Stomach (tissue), 4 donors: Measurements from ENCODE around the gene FLAD1.

Experiments
- CTCF ChIP-seq, 7 experiments: fragments of 450-650 bp in 4 of 7; fragments of 200-600 bp in 3 of 7; sonication (generic) in 3 of 7; IDR thresholded peaks; one replicate each; pipeline ENCODE4 v1.5.1; 2016 to 2019; ENCODE audit warnings: antibody characterized with exemption in 7 of 7, control low read depth in 2 of 7, mild to moderate bottlenecking in 1 of 7
- EP300 ChIP-seq: sonication (generic); formaldehyde crosslinking; IDR thresholded peaks from one replicate; pipeline ENCODE4 v1.6.1; 2017; ENCODE audit warnings: antibody characterized with exemption
- POLR2A ChIP-seq, 4 donors: fragments of 450-650 bp; IDR thresholded peaks; one replicate each; pipeline ENCODE4 v1.6.1; 2016; ENCODE audit warnings: antibody characterized with exemption in 4 of 4, control low read depth in 2 of 4, mild to moderate bottlenecking in 1 of 4, moderate library complexity in 1 of 4
- POLR2AphosphoS5 ChIP-seq, 3 donors: sonication (generic); formaldehyde crosslinking; IDR thresholded peaks; one replicate each; pipeline ENCODE4 v1.6.1; 2016; ENCODE audit warnings: antibody characterized with exemption in 3 of 3

- TF ChIP-seq EP300 (no peak), CTCF (IDR thresholded peaks at IDR 0.05) (no peak), POLR2AphosphoS5 (IDR thresholded peaks at IDR 0.05) (no peak), POLR2A (IDR thresholded peaks at IDR 0.05) (no peak)
Measured at GRCh38 chr1:154948079-154948478, 35.1 kb upstream of the FLAD1 start.
